ENCODE data around the gene SLC35E1.

DNA sequence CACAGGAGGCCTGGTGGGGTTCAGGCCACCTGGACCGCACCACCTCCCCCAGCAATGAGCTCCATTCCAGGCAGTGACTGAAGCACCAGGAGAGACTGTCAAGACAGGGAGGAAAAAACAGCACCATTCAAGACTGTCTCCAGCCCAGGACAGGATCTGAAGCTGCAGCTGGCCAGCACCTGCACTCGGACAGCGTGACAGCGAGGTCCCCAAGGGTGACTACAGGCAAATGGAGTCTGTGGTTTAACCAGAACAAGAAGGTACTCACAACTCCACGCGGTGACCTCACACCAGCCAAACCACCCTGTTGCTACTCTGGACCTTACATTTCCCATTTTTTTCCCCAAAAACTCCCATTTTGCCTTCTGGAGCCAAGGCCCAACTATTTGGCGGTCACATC is 46.0 kb upstream of the SLC35E1 start:
- TF ChIP-seq, protein P1, sequence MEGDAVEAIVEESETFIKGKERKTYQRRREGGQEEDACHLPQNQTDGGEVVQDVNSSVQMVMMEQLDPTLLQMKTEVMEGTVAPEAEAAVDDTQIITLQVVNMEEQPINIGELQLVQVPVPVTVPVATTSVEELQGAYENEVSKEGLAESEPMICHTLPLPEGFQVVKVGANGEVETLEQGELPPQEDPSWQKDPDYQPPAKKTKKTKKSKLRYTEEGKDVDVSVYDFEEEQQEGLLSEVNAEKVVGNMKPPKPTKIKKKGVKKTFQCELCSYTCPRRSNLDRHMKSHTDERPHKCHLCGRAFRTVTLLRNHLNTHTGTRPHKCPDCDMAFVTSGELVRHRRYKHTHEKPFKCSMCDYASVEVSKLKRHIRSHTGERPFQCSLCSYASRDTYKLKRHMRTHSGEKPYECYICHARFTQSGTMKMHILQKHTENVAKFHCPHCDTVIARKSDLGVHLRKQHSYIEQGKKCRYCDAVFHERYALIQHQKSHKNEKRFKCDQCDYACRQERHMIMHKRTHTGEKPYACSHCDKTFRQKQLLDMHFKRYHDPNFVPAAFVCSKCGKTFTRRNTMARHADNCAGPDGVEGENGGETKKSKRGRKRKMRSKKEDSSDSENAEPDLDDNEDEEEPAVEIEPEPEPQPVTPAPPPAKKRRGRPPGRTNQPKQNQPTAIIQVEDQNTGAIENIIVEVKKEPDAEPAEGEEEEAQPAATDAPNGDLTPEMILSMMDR (IDR thresholded peaks at IDR 0.05; ENCODE audit: insufficient read depth, low read length): no peak
- TF ChIP-seq, protein P2, sequence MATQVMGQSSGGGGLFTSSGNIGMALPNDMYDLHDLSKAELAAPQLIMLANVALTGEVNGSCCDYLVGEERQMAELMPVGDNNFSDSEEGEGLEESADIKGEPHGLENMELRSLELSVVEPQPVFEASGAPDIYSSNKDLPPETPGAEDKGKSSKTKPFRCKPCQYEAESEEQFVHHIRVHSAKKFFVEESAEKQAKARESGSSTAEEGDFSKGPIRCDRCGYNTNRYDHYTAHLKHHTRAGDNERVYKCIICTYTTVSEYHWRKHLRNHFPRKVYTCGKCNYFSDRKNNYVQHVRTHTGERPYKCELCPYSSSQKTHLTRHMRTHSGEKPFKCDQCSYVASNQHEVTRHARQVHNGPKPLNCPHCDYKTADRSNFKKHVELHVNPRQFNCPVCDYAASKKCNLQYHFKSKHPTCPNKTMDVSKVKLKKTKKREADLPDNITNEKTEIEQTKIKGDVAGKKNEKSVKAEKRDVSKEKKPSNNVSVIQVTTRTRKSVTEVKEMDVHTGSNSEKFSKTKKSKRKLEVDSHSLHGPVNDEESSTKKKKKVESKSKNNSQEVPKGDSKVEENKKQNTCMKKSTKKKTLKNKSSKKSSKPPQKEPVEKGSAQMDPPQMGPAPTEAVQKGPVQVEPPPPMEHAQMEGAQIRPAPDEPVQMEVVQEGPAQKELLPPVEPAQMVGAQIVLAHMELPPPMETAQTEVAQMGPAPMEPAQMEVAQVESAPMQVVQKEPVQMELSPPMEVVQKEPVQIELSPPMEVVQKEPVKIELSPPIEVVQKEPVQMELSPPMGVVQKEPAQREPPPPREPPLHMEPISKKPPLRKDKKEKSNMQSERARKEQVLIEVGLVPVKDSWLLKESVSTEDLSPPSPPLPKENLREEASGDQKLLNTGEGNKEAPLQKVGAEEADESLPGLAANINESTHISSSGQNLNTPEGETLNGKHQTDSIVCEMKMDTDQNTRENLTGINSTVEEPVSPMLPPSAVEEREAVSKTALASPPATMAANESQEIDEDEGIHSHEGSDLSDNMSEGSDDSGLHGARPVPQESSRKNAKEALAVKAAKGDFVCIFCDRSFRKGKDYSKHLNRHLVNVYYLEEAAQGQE (IDR thresholded peaks at IDR 0.05; ENCODE audit: insufficient replicate concordance, low read depth): no peak
- TF ChIP-seq GABPA (IDR thresholded peaks at IDR 0.05; ENCODE audit: low read depth): no peak
